G401 (cell line): ENCODE data around the gene PGR. TPM values are rescaled to one million over a fixed set of nuclear protein-coding genes. Genes with fewer than 3 reads are reported as not detected.

Source experiments
- DNase-seq: peaks from one replicate; pipeline ENCODE4 v3.0.0-alpha.2; 2015; ENCODE audit warnings: low spot score
- in situ Hi-C: cut with HindIII; loops from 2 replicates; pipeline ENCODE4 v1.10.0; 2016; ENCODE audit warnings: low sequenced_read_pairs, mixed read lengths
- total RNA-seq: library from RNA; depleted of rRNA; stranded (reverse); fragments of >200 nt; shearing (Covaris generic); gene quantifications from 2 replicates; pipeline ENCODE4 v1.2.3, GENCODE V29; 2014

The PGR gene
- total RNA-seq, 1 experiment from 2014 or later, result not detected

GRCh38 chr11:101090679-101091270, 38.8 kb downstream of the PGR start:
- DNase-seq, result no peak
- in situ Hi-C loops, result no loop called here

- in situ Hi-C loops, result no loop called here
- no peak for DNase-seq
These were observed 46.3 kb downstream of the PGR start for GRCh38 chr11:101083335-101083734.

GRCh38 chr11:101082813-101083212, 46.8 kb downstream of the PGR start:
- DNase-seq, result no peak
- in situ Hi-C loops, result no loop called here

- DNase-seq, result no peak
- in situ Hi-C loops, result no loop called here
These were observed 65.9 kb downstream of the PGR start for GRCh38 chr11:101063706-101064105.

- DNase-seq, result no peak
- in situ Hi-C loops, result no loop called here
These were observed 68.0 kb downstream of the PGR start for GRCh38 chr11:101061606-101062005.

GRCh38 chr11:101059331-101059730, 70.3 kb downstream of the PGR start:
- DNase-seq, result no peak
- in situ Hi-C loops, result no loop called here

GRCh38 chr11:101053492-101053891, 76.1 kb downstream of the PGR start:
- in situ Hi-C loops, result no loop called here

GRCh38 chr11:101051677-101052076, 77.9 kb downstream of the PGR start:
- in situ Hi-C loops, result no loop called here
- DNase-seq, result no peak

More at GRCh38 chr11:101053492-101053891, 76.1 kb downstream of the PGR start:
- no peak for DNase-seq

- in situ Hi-C loops, result no loop called here
- DNase-seq, result no peak
These were observed 79.8 kb downstream of the PGR start for GRCh38 chr11:101049813-101050212.

- no peak for DNase-seq
- in situ Hi-C loops, result no loop called here
These were observed 80.5 kb downstream of the PGR start for GRCh38 chr11:101049123-101049522.

- DNase-seq, result no peak
- in situ Hi-C loops, result no loop called here
These were observed 81.1 kb downstream of the PGR start for GRCh38 chr11:101048479-101048878.

- in situ Hi-C loops, result no loop called here
These were observed 82.7 kb downstream of the PGR start for GRCh38 chr11:101046947-101047346.

GRCh38 chr11:101045415-101045814, 84.2 kb downstream of the PGR start:
- in situ Hi-C loops, result no loop called here

More at GRCh38 chr11:101046947-101047346, 82.7 kb downstream of the PGR start:
- no peak for DNase-seq

GRCh38 chr11:101043940-101044339, 85.7 kb downstream of the PGR start:
- DNase-seq, result no peak
- in situ Hi-C loops, result no loop called here

More at GRCh38 chr11:101045415-101045814, 84.2 kb downstream of the PGR start:
- DNase-seq, result no peak

- no peak for DNase-seq
- in situ Hi-C loops, result no loop called here
These were observed 93.7 kb downstream of the PGR start for GRCh38 chr11:101035872-101036271.

GRCh38 chr11:101034076-101034475, 95.5 kb downstream of the PGR start:
- no peak for DNase-seq
- in situ Hi-C loops, result no loop called here

- no peak for DNase-seq
- in situ Hi-C loops, result no loop called here
These were observed 96.6 kb downstream of the PGR start for GRCh38 chr11:101032991-101033390.

GRCh38 chr11:101031713-101032112, 97.9 kb downstream of the PGR start:
- in situ Hi-C loops, result no loop called here
- no peak for DNase-seq

GRCh38 chr11:101030692-101031091, 98.9 kb downstream of the PGR start:
- no peak for DNase-seq
- in situ Hi-C loops, result no loop called here

GRCh38 chr11:101030015-101030414, 99.6 kb downstream of the PGR start:
- in situ Hi-C loops, result no loop called here

GRCh38 chr11:101028644-101029043, 101.0 kb downstream of the PGR start:
- in situ Hi-C loops, result no loop called here
- DNase-seq, result no peak

More at GRCh38 chr11:101030015-101030414, 99.6 kb downstream of the PGR start:
- no peak for DNase-seq
